Measurements from ENCODE around the gene STAG3.

Gene STAG3

DNA sequence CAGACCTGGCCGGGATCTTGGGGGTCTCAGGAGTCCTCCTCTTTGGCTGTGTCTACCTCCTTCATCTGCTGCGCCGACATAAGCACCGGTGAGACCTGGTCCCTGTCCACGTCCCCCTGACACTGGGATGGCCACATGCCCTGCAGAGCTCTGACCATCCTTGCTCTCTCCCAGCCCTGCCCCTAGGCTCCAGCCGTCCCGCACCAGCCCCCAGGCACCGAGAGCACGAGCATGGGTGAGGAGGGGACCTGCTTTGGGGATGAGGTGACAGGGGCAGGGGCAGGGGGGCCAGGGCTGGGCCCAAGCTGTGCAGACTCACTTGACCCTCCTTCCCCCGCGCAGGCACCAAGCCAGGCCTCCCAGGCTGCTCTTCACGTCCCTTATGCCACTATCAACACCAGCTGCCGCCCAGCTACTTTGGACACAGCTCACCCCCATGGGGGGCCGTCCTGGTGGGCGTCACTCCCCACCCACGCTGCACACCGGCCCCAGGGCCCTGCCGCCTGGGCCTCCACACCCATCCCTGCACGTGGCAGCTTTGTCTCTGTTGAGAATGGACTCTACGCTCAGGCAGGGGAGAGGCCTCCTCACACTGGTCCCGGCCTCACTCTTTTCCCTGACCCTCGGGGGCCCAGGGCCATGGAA, 43.0 kb downstream of the STAG3 start:
- Histone ChIP-seq H3K36me3 (ENCODE audit: insufficient read depth, low read length) (no peaks in the 10 kb centered on the region; the same call in 1 of the 2 replicates), H2AFZ (ENCODE audit: low read length) (no peak overlapping the region), H3K79me2 (ENCODE audit: insufficient read depth, low read length) (peaks cover 26% of the 10 kb centered on the region; the same call in 1 of the 2 replicates), H3K4me1 (ENCODE audit: insufficient read depth, low read length, poor library complexity, severe bottlenecking) (peaks cover 7% of the 10 kb centered on the region), H3K4me2 (ENCODE audit: low read depth, low read length, poor library complexity, severe bottlenecking) (peak overlapping the region; percentile 81), H3K9ac (ENCODE audit: low read depth, low read length, poor library complexity, severe bottlenecking) (peak overlapping the region; percentile 80), H3K27me3 (ENCODE audit: insufficient read depth, low read length, poor library complexity, severe bottlenecking) (no peaks in the 10 kb centered on the region), H4K20me1 (ENCODE audit: insufficient read depth, low read length, poor library complexity, severe bottlenecking) (no peaks in the 10 kb centered on the region), H3K9me2 (replicated peaks; ENCODE audit: low read depth, low read length) (no peaks in the 10 kb centered on the region), H3K4me3 (ENCODE audit: low read length, poor library complexity, severe bottlenecking) (peak overlapping the region; percentile 72), H3F3A (ENCODE audit: low read depth) (no peaks in the 10 kb centered on the region), H3K9me3 (ENCODE audit: insufficient read depth, low read depth, low read length) (no peaks in the 10 kb centered on the region)
- TF ChIP-seq EZH2phosphoT487 (IDR thresholded peaks at IDR 0.05; ENCODE audit: borderline replicate concordance): no peak
- TF ChIP-seq, protein P1, sequence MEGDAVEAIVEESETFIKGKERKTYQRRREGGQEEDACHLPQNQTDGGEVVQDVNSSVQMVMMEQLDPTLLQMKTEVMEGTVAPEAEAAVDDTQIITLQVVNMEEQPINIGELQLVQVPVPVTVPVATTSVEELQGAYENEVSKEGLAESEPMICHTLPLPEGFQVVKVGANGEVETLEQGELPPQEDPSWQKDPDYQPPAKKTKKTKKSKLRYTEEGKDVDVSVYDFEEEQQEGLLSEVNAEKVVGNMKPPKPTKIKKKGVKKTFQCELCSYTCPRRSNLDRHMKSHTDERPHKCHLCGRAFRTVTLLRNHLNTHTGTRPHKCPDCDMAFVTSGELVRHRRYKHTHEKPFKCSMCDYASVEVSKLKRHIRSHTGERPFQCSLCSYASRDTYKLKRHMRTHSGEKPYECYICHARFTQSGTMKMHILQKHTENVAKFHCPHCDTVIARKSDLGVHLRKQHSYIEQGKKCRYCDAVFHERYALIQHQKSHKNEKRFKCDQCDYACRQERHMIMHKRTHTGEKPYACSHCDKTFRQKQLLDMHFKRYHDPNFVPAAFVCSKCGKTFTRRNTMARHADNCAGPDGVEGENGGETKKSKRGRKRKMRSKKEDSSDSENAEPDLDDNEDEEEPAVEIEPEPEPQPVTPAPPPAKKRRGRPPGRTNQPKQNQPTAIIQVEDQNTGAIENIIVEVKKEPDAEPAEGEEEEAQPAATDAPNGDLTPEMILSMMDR (conservative IDR thresholded peaks at IDR 0.05; ENCODE audit: low read length): no peak

DNA sequence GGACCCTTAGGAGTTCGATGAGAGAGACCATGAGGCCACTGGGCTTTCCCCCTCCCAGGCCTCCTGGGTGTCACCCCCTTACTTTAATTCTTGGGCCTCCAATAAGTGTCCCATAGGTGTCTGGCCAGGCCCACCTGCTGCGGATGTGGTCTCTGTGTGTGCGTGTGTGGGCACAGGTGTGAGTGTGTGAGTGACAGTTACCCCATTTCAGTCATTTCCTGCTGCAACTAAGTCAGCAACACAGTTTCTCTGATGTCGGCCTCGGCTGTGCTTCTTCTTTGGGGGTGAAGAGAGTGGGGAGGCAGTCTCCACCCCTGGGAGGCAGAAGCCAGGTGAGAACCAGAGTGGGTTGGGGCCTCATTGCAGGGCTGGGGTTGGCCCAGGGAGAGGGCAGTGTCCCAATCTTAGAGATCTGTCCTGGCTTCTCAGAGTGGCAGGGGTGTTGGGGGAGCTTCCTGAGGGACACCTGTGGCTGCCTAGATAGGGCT, 43.6 kb downstream of the STAG3 start:
- Histone ChIP-seq H3K9me3 (ENCODE audit: insufficient read depth, low read depth, low read length) (no peaks in the 10 kb centered on the region), H3K9ac (ENCODE audit: low read depth, low read length, poor library complexity, severe bottlenecking) (peak overlapping the region; percentile 80), H3K4me2 (ENCODE audit: low read depth, low read length, poor library complexity, severe bottlenecking) (peak overlapping the region; percentile 81), H3K36me3 (ENCODE audit: insufficient read depth, low read length) (no peaks in the 10 kb centered on the region; the same call in 1 of the 2 replicates), H2AFZ (ENCODE audit: low read length) (no peak overlapping the region), H4K20me1 (ENCODE audit: insufficient read depth, low read length, poor library complexity, severe bottlenecking) (no peaks in the 10 kb centered on the region), H3K27me3 (ENCODE audit: insufficient read depth, low read length, poor library complexity, severe bottlenecking) (no peaks in the 10 kb centered on the region), H3K4me1 (ENCODE audit: insufficient read depth, low read length, poor library complexity, severe bottlenecking) (peaks cover 7% of the 10 kb centered on the region), H3K4me3 (ENCODE audit: low read length, poor library complexity, severe bottlenecking) (peak overlapping the region; percentile 72), H3F3A (ENCODE audit: low read depth) (no peaks in the 10 kb centered on the region), H3K9me2 (replicated peaks; ENCODE audit: low read depth, low read length) (no peaks in the 10 kb centered on the region), H3K79me2 (ENCODE audit: insufficient read depth, low read length) (peaks cover 26% of the 10 kb centered on the region; the same call in 1 of the 2 replicates)
- no peak for TF ChIP-seq EZH2phosphoT487 (IDR thresholded peaks at IDR 0.05; ENCODE audit: borderline replicate concordance)
- TF ChIP-seq, protein P1 (conservative IDR thresholded peaks at IDR 0.05; ENCODE audit: low read length): no peak

DNA sequence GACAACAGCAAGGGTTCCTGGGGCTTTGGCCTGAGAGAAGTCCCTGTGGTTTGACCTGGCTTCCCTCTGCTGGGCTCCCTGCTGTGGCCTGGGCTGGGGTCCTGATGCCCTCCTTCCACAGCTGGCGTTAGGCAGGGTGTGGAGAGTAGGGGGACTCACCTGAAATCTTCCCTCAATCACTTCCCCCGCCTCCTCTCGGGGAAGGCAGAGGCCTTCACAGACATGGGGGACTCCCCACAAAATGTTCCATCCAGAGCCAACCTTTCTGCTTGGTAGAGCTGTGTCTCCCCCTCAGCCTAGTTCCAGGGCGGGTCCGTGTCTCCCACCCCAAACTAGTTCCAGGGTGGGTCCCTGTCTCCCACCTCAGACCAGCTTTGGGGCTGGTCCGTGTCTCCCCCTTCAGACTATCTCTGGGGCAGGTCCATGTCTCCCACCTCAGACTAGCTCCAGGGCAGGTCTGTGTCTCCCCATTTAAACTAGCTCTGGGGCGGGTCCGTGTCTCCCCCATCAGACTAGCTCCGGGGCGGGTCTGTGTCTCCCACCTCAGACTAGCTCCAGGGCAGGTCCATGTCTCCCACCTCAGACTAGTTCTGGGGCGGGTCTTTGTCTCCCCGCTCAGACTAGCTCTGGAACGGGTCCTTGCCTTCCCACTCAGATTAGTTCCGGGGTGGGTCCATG, 44.2 kb downstream of the STAG3 start:
- TF ChIP-seq, protein P1 (conservative IDR thresholded peaks at IDR 0.05; ENCODE audit: low read length): no peak
- TF ChIP-seq EZH2phosphoT487 (IDR thresholded peaks at IDR 0.05; ENCODE audit: borderline replicate concordance): no peak
- H3K4me1 ChIP-seq (ENCODE audit: insufficient read depth, low read length, poor library complexity, severe bottlenecking): peaks cover 7% of the 10 kb centered on the region
- no peaks in the 10 kb centered on the region for H3K27me3 ChIP-seq (ENCODE audit: insufficient read depth, low read length, poor library complexity, severe bottlenecking)
- H2AFZ ChIP-seq (ENCODE audit: low read length): no peak overlapping the region
- H3K36me3 ChIP-seq (ENCODE audit: insufficient read depth, low read length): no peaks in the 10 kb centered on the region; the same call in 1 of the 2 replicates
- no peaks in the 10 kb centered on the region for H3K9me2 ChIP-seq (replicated peaks; ENCODE audit: low read depth, low read length)
- no peaks in the 10 kb centered on the region for H3F3A ChIP-seq (ENCODE audit: low read depth)
- H4K20me1 ChIP-seq (ENCODE audit: insufficient read depth, low read length, poor library complexity, severe bottlenecking): no peaks in the 10 kb centered on the region
- H3K4me2 ChIP-seq (ENCODE audit: low read depth, low read length, poor library complexity, severe bottlenecking): peak overlapping the region; percentile 81
- no peaks in the 10 kb centered on the region for H3K9me3 ChIP-seq (ENCODE audit: insufficient read depth, low read depth, low read length)
- H3K4me3 ChIP-seq (ENCODE audit: low read length, poor library complexity, severe bottlenecking): peak overlapping the region; percentile 72
- H3K9ac ChIP-seq (ENCODE audit: low read depth, low read length, poor library complexity, severe bottlenecking): peak overlapping the region; percentile 80
- H3K79me2 ChIP-seq (ENCODE audit: insufficient read depth, low read length): peaks cover 26% of the 10 kb centered on the region; the same call in 1 of the 2 replicates
